IMR-90 (cell line): Measurements from ENCODE around the gene RAB39B. TPM values are rescaled to one million over a fixed set of nuclear protein-coding genes. Genes with fewer than 3 reads are reported as not detected.

Source experiments
- ATAC-seq: fragments of 200-7000 bp; cut with Tn5 transposase; 2 replicates; pipeline ENCODE4 v1.9.1; 2020; ENCODE audit warnings: low read depth, mild to moderate bottlenecking, moderate library complexity
- BruUV-seq: library from RNA; stranded (reverse); fragments of 400-500 nt; replicated peaks from 2 replicates; lab custom pipeline; 2021; lab: Mats Ljungman, UMichigan
- CTCF ChIA-PET: fragments of 300-600 bp; formaldehyde crosslinking; extraction: SDS; loops from one replicate; lab custom pipeline; 2021; ENCODE audit warnings: antibody characterized with exemption; lab: Yijun Ruan, JAX
- POLR2A ChIA-PET: fragments of 300-600 bp; sonication (Branson Sonifier 250); formaldehyde crosslinking; loops from one replicate; lab custom pipeline; 2022; ENCODE audit warnings: antibody characterized with exemption; ENCODE audit not compliant: unreplicated experiment; lab: Charles Lee
- DNase-seq: peaks from one replicate; pipeline ENCODE4 v3.0.0; 2013
- H2AFZ ChIP-seq: replicated peaks from 2 replicates; pipeline ENCODE3; 2013; ENCODE audit warnings: low read length, mild to moderate bottlenecking; ENCODE audit not compliant: poor library complexity
- H2AK5ac ChIP-seq: 2 replicates; pipeline ENCODE4 v1.6.1; 2013; ENCODE audit warnings: low read depth, low read length, inconsistent platforms
- H2AK9ac ChIP-seq: replicated peaks from 2 replicates; pipeline ENCODE3; 2013; ENCODE audit warnings: mild to moderate bottlenecking, low read depth, low read length, moderate library complexity; ENCODE audit not compliant: poor library complexity
- H2BK120ac ChIP-seq: 2 replicates; pipeline ENCODE4 v1.6.1; 2013; ENCODE audit warnings: low read depth, low read length, inconsistent platforms
- H2BK15ac ChIP-seq: 3 replicates; pipeline ENCODE4 v1.6.1; 2013; ENCODE audit warnings: low read depth, low read length, inconsistent platforms
- H2BK20ac ChIP-seq: 2 replicates; pipeline ENCODE4 v1.6.1; 2013; ENCODE audit warnings: low read depth, mild to moderate bottlenecking, inconsistent platforms, low read length, moderate library complexity
- H2BK5ac ChIP-seq: 2 replicates; pipeline ENCODE4 v1.6.1; 2013; ENCODE audit warnings: mild to moderate bottlenecking, low read depth, low read length, inconsistent platforms; ENCODE audit not compliant: poor library complexity, severe bottlenecking
- H3K14ac ChIP-seq: replicated peaks from 2 replicates; pipeline ENCODE4 v1.6.1; 2013; ENCODE audit warnings: low read depth, low read length, inconsistent platforms
- H3K18ac ChIP-seq: 2 replicates; pipeline ENCODE4 v1.6.1; 2013; ENCODE audit warnings: low read depth, low read length, control low read depth
- H3K23ac ChIP-seq: 2 replicates; pipeline ENCODE4 v1.6.1; 2013; ENCODE audit warnings: low read depth, low read length, inconsistent platforms
- H3K27ac ChIP-seq: 2 replicates; pipeline ENCODE4 v1.5.1; 2013; ENCODE audit warnings: mild to moderate bottlenecking, control low read depth, low read length; ENCODE audit not compliant: insufficient read depth
- H3K27me3 ChIP-seq: 2 replicates; pipeline ENCODE4 v1.6.1; 2013; ENCODE audit warnings: low read length; ENCODE audit not compliant: control insufficient read depth, insufficient read depth
- H3K36me3 ChIP-seq: 2 replicates; pipeline ENCODE4 v1.6.1; 2013; ENCODE audit warnings: low read length, mixed read lengths; ENCODE audit not compliant: control insufficient read depth, insufficient read depth
- H3K4ac ChIP-seq: 2 replicates; pipeline ENCODE4 v1.6.1; 2013; ENCODE audit warnings: low read depth, low read length, inconsistent platforms
- H3K4me1 ChIP-seq: 2 replicates; pipeline ENCODE4 v1.6.1; 2013; ENCODE audit warnings: low read length, mixed read lengths; ENCODE audit not compliant: control insufficient read depth, insufficient read depth
- H3K4me2 ChIP-seq: 2 replicates; pipeline ENCODE4 v1.6.1; 2013; ENCODE audit warnings: low read depth, mild to moderate bottlenecking, control low read depth, low read length, moderate library complexity
- H3K4me3 ChIP-seq: 2 replicates; pipeline ENCODE4 v1.5.1; 2013; ENCODE audit warnings: low read depth, mild to moderate bottlenecking, control low read depth, low read length, moderate library complexity; ENCODE audit not compliant: insufficient read depth
- H3K56ac ChIP-seq: 2 replicates; pipeline ENCODE4 v1.6.1; 2013; ENCODE audit warnings: low read length, inconsistent platforms; ENCODE audit not compliant: insufficient read depth; ENCODE audit errors: extremely low read depth
- H3K79me1 ChIP-seq, 2 experiments: 2 replicates each; pipeline ENCODE4 v1.6.1; 2013; ENCODE audit warnings: low read length in 2 of 2, inconsistent platforms in 1 of 2, low read depth in 1 of 2
- H3K9ac ChIP-seq: 2 replicates; pipeline ENCODE4 v1.6.1; 2013; ENCODE audit warnings: low read depth, low read length, control low read depth
- H3K9me1 ChIP-seq: 2 replicates; pipeline ENCODE4 v1.6.1; 2013; ENCODE audit warnings: low read length, inconsistent platforms; ENCODE audit not compliant: insufficient read depth
- H3K9me3 ChIP-seq: 2 replicates; pipeline ENCODE4 v1.6.1; 2013; ENCODE audit warnings: low read length; ENCODE audit not compliant: control insufficient read depth, insufficient read depth
- H4K20me1 ChIP-seq: 2 replicates; pipeline ENCODE4 v1.6.1; 2013; ENCODE audit warnings: low read length, inconsistent platforms; ENCODE audit not compliant: insufficient read depth
- H4K5ac ChIP-seq: 2 replicates; pipeline ENCODE4 v1.6.1; 2013; ENCODE audit warnings: mild to moderate bottlenecking, low read depth, low read length, control low read depth
- H4K8ac ChIP-seq, 2 experiments: 2 replicates each; pipeline ENCODE4 v1.6.1; 2013; ENCODE audit warnings: low read depth in 2 of 2, low read length in 2 of 2, control low read depth in 1 of 2, inconsistent platforms in 1 of 2
- H4K91ac ChIP-seq: 2 replicates; pipeline ENCODE4 v1.6.1; 2013; ENCODE audit warnings: low read depth, low read length, inconsistent platforms; ENCODE audit not compliant: insufficient read depth
- CEBPB ChIP-seq: IDR thresholded peaks from 2 replicates; pipeline ENCODE4 v1.6.1; 2012; ENCODE audit warnings: low read depth, low read length, improper control_type of control experiment
- FOS ChIP-seq: fragments of 150-350 bp; IDR thresholded peaks from 2 replicates; pipeline ENCODE4 v1.6.1; 2016; ENCODE audit warnings: low read depth, low read length
- MAFK ChIP-seq: IDR thresholded peaks from 2 replicates; pipeline ENCODE4 v1.6.1; 2012; ENCODE audit warnings: low read depth, low read length, improper control_type of control experiment
- MXI1 ChIP-seq: IDR thresholded peaks from 2 replicates; pipeline ENCODE4 v1.6.1; 2012; ENCODE audit warnings: low read depth, mild to moderate bottlenecking, low read length, moderate library complexity, borderline replicate concordance
- NFE2L2 ChIP-seq: fragments of 150-350 bp; IDR thresholded peaks from 2 replicates; pipeline ENCODE4 v1.6.1; 2016; ENCODE audit warnings: low read depth, mild to moderate bottlenecking, low read length
- POLR2A ChIP-seq: IDR thresholded peaks from 2 replicates; pipeline ENCODE4 v1.6.1; 2012; ENCODE audit warnings: mild to moderate bottlenecking, low read depth, low read length
- RAD21 ChIP-seq: IDR thresholded peaks from 2 replicates; pipeline ENCODE4 v1.6.1; 2012; ENCODE audit warnings: low read length, improper control_type of control experiment
- RCOR1 ChIP-seq: IDR thresholded peaks from 2 replicates; pipeline ENCODE4 v1.6.1; 2012; ENCODE audit warnings: mild to moderate bottlenecking, low read length, improper control_type of control experiment; ENCODE audit not compliant: insufficient replicate concordance
- SMC3 ChIP-seq: fragments of 150-350 bp; IDR thresholded peaks from 2 replicates; pipeline ENCODE4 v1.6.1; 2016; ENCODE audit warnings: low read depth, mild to moderate bottlenecking, antibody characterized with exemption, low read length, moderate library complexity
- WGBS, 2 experiments: methylation state at CpG; one replicate each; pipeline versions ENCODE4 v1.1.5 to v1.1.7; 2013; ENCODE audit warnings: missing lambda C conversion rate in 2 of 2; ENCODE audit not compliant: insufficient read length in 1 of 2; ENCODE audit errors: extremely low coverage in 2 of 2; 5-methylcytosine and 5-hydroxymethylcytosine counted together
- dilution Hi-C: fragments of 300-500 bp; cut with HindIII; formaldehyde crosslinking; loops from one replicate; pipeline ENCODE4 v1.14.3; 2018; ENCODE audit warnings: low sequenced_read_pairs; ENCODE audit not compliant: unreplicated experiment
- in situ Hi-C: fragments of 300-500 bp; cut with MboI; formaldehyde crosslinking; loops from 3 replicates; pipeline ENCODE4 v1.14.3; 2019; ENCODE audit warnings: low sequenced_read_pairs, inconsistent platforms, mixed read lengths
- intact Hi-C: fragments of 100-400 bp; cut with micrococcal nuclease; formaldehyde crosslinking; loops from 2 replicates; pipeline ENCODE4 v1.10.0; 2022
- polyA plus RNA-seq, 3 experiments: library from polyadenylated mRNA; depleted of rRNA; stranded (reverse); fragments of >200 nt; gene quantifications; 2 replicates each; pipeline ENCODE4 v1.2.3, GENCODE V29; 2012; ENCODE audit warnings: low replicate concordance in 1 of 3
- total RNA-seq: library from RNA; depleted of rRNA; stranded (reverse); fragments of >200 nt; gene quantifications from 2 replicates; pipeline ENCODE4 v1.2.3, GENCODE V29; 2012

RAB39B gene
- total and polyA plus RNA-seq, 2 of the 4 experiments (the other 2 are of a cell fraction), result 0.29 to 0.54 TPM

DNA sequence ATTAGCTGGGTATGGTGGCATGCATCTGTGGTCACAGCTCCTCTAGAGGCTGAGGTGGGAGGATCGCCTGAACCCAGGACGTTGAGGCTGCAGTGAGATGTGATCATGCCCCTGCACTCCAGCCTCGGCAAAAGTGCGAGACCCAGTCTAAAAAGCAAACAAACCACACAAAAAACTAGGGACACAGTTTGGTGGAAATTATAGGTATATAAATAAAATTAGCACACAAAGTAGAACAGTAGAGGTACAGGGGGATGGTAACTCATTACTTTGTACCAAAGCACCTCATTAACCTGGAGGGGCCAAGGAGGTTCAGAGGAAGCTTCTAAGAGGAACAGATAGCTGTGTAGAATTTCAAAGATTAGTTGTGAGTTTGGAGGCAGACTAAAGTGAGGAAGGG is 42.9 kb downstream of the RAB39B start:
- ATAC-seq, result no peak

More for the DNA sequence above, 42.9 kb downstream of the RAB39B start:
- Histone ChIP-seq H2BK5ac (no peak overlapping the region), H3K9ac (no peak overlapping the region), H3K79me1 (peaks cover 0 to under 1% of the 10 kb centered on the region in 2 experiments; a peak in 3 of 4 replicates), H3K4ac (no peak overlapping the region), H3K18ac (no peak overlapping the region), H3K9me3 (no peaks in the 10 kb centered on the region), H3K23ac (no peak overlapping the region), H3K9me1 (no peaks in the 10 kb centered on the region), H2BK20ac (no peak overlapping the region), H2AK5ac (no peak overlapping the region), H3K27me3 (no peaks in the 10 kb centered on the region), H3K36me3 (peaks cover 3% of the 10 kb centered on the region; the same call in 1 of the 2 replicates), H3K27ac (no peak overlapping the region), H3K4me1 (no peaks in the 10 kb centered on the region), H3K4me3 (no peak overlapping the region), H3K56ac (no peak overlapping the region), H3K14ac (no peak overlapping the region), H4K20me1 (peaks cover 4% of the 10 kb centered on the region), H2BK15ac (no peak overlapping the region), H2AFZ (no peak overlapping the region), H2AK9ac (no peak overlapping the region), H4K5ac (no peak overlapping the region), H4K8ac (no peak overlapping the region), H4K91ac (no peak overlapping the region), H3K4me2 (no peak overlapping the region), H2BK120ac (no peak overlapping the region)
- BruUV-seq, result no TSS peak
- intact Hi-C loops, result no loop called here
- in situ Hi-C loops, result no loop called here
- TF ChIP-seq MXI1, result no peak
- no peak for TF ChIP-seq POLR2A
- TF ChIP-seq MAFK, result no peak
- no peak for TF ChIP-seq NFE2L2
- TF ChIP-seq FOS, result no peak
- TF ChIP-seq SMC3, result no peak
- no peak for TF ChIP-seq RCOR1
- no peak for TF ChIP-seq CEBPB
- no peak for TF ChIP-seq RAD21
- DNase-seq, result no peak
- WGBS, 2 experiments, result no CpG with 5 or more reads among the region's 4 CpGs
- ChIA-PET CTCF (no interaction called here), POLR2A (no interaction called here)
- dilution Hi-C loops, result no loop called here
